Forelimb muscle (tissue), 1 donor: ENCODE measurements around the gene RBP5. TPM values are rescaled to one million over a fixed set of nuclear protein-coding genes. Genes with fewer than 3 reads are reported as not detected.

ENCODE experiments used
- DNase-seq: peaks from one replicate; pipeline ENCODE4 v3.0.0-alpha.2; 2013; ENCODE audit warnings: low read depth
- polyA plus RNA-seq: library from polyadenylated mRNA; unstranded; fragments of 120-200 nt; gene quantifications from one replicate; pipeline ENCODE4 v1.2.1, GENCODE V29; 2013; ENCODE audit not compliant: insufficient read length

The RBP5 gene
- polyA plus RNA-seq, 1 donor = 2.4 TPM

DNA sequence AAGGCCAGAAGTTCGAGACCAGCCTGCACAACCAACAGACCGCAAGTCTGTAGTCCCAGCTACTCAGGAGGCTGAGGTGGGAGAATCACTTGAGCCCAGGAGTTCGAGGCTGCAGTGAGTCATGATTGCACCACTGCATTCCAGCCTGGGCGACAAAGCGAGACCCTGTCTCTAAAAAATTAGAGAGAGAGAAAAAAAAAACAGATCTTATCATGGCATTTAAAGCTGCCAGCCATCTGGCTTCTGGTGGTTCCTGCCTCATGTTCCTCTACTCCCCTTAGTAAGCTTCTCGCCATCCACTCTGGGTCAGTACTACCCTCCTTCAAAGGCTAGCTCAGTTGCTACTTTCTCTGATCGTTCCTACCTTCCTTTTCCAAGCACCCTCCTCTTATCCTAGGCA, 17.5 kb upstream of the RBP5 start:
- no peak for DNase-seq

DNA sequence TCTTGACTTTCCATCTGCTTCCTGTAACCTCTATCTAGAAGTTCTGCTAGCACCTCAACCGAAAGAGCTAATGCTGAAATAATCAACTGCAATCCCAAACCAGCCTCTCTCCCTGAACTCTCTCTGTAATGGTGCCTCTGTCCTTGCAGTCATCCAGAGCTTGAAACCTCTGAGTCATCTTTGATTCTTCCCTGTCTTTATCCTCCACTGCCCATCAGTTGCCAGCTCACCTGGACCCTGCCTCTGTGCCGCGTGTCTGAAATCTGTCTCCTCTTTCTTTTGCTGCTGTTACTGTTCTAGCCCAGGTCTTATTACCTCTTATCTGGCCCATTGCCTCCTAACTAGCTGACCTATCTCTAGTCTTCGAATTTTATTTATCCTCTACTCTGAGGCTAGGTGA, 17.0 kb upstream of the RBP5 start:
- no peak for DNase-seq

- peak; percentile 22 for DNase-seq
These were observed 15.9 kb upstream of the RBP5 start for GRCh38 chr12:7144414-7145120.

DNA sequence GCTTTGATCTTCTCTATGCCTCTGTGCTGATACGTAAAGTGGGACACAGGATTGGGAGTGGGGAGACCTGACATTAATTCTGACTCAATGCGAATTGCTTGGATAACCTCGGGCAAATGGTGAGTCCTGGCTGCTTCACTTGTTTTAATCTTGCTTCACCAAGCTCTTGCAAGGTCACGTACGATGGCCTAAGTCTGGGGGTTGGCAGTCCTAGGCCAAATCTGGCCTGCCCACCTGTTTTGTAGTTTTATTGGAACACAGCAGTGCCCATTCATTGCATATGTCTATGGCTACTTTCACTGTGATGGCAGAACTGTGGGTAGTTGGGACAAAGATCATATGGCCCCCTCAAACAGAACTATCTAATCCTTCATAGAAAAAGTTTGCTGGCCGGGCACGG, 14.9 kb upstream of the RBP5 start:
- DNase-seq = no peak

- DNase-seq = no peak
These were observed 14.2 kb upstream of the RBP5 start for GRCh38 chr12:7142809-7143465.

GRCh38 chr12:7142056-7142644, 13.5 kb upstream of the RBP5 start:
- no peak for DNase-seq

- DNase-seq = no peak
These were observed 12.8 kb upstream of the RBP5 start for GRCh38 chr12:7141351-7142005.

- DNase-seq = no peak
These were observed 10.5 kb upstream of the RBP5 start for GRCh38 chr12:7139200-7139599.

DNA sequence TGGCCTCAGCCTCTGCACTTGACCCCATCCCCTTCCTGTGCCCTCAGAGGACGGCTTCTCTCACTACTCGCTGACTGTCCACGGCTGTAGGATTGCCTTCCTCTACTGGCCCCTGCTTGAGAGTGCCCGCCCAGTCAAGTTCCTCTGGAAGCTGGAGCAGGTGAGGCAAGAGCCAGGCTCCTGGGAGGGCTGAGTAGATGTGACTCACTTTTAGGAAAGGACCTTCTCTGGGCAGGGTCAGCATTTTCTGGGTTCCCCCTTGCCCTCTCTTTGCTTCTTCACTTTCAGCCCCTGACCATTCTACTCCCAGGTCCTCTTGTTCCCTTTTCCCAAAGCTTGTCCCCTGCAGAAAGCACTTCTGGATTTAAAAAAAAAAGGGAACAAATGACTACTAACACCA, 9.2 kb upstream of the RBP5 start:
- no peak for DNase-seq

DNA sequence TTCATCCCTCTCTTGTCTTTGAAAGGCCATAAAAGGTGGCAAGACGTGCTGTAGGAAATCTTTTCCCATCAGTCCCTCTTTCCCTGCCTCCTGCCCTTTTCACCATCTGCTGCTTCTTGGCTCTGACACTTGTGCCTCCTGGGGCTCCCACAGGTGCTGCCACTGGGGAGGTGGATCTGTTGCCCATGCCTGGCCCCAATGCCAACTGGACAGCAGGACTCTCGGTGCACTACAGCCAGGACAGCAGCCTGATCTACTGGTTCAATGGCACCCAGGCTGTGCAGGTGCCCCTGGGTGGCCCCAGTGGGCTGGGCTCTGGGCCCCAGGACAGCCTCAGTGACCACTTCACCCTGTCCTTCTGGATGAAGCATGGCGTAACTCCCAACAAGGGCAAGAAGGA, 8.0 kb upstream of the RBP5 start:
- DNase-seq = no peak

- DNase-seq = no peak
These were observed 7.4 kb upstream of the RBP5 start for GRCh38 chr12:7136071-7136470.

DNA sequence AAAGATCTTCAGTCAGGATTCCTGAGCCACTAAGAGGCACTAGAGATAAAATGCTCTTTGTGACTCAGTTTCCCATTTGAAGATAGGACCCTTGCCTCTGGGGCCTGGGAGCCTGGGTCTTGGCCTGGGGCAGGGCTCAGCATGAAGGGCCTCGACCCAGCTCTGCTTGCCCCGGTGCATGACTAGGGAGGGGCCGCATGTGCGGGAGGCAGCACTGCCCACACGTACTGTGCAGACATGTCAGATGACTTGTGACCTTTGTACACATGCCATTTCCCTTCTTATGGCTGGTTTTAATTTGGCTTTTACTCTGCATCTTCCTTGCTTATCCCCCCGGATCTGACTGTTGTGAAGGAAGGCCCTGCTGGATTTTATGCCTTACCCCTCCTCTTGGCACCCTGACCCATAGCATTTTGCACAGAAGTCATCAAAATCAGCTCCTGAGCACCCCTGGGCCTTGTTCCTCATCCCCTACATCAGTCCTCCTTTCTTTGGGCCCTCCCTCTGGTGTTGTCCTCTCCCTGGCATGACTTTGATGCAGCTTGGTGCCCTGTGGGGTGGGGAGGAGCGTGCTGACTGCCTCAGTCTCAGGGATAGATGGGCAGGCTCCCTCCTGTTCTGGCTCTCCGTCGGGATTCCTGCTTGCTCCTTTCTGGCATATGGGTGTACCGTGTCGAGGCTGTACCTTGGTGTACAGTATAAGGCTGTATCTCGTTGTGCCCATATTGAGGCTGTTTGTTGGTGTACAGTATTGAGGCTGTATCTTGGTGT, 5.9 kb upstream of the RBP5 start:
- no peak for DNase-seq

- no peak for DNase-seq
These were observed 2.8 kb upstream of the RBP5 start for GRCh38 chr12:7131502-7131866.

DNA sequence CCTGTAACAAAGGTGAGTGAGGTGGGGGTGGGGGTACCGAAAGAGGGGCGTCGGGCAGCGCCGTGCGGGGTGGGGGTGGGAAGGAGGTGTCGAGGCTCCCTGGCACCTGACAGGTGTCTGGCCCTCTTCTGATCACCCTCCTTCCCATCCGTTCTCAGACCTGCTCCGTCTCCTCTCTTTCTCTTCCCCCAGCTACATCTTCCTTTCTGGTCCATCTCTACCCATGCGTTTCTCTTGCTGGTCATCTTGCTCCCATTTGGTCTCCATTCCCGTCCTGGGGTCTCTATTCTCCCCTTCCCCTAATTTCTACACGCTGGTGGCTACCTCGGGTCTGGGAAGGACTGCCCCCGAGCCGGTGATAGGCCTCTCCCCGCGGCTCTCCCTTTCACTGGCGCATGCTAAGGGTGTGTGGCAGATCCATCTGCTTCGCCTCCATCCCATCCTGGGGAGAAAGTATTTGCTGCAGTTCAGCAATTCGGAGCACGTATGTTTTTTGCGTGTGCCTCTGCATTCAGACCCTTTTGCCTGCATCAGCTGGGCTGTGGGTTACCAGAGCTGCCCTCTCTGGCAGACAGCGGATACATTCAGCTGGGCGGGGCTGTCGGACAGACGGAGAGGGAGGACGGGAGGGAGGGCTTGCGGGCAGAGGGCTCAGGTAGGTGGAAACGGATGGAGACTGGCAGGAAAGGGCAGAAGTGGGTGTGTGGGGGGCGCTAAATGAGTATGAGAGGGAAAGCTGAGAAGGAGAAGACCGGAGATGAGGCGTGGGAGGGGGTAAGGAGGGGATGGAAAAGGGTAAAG, 2.2 kb upstream of the RBP5 start:
- DNase-seq = no peak

DNA sequence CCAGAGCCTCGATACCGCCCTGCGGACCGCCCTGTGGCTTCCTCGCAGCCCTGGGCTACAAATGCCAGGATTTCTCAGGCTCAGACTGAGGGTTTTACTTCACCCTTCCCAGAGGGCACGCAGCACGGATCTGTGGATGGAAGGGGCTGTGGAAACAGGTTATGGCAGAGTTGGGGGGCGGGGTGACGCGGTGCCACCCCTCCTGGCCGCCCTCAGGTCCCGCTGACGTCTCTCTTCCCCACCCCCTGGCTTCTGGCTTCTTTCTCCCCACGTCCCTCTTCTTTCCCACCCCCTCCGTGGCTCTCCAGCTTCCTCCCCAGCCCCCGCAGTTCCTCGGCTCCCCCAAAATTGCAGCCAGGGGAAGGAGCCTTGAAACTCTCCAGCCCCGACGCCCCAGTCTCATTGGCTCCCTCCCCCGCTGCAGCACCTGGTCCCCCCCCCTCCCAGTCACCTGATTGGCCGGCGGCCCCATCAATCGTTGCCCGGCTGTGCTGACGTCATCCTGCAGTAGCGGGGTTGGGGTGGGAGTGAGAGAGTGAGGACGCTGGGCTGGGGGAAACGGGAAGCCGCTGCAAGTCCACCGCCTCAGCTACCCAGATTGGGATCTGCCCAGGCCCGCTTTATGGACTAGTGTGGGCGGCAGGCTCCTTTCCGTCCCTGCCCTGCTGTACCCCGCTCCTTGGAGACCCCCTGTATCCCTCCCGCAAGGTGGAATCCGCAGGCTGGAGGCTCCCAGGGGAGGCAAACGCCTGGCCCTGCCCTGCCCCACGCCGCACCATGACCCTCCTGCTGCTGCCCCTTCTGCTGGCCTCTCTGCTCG, 1.4 kb upstream of the RBP5 start, which contains the start of gene CLSTN3:
TSS of gene CLSTN3 (plus strand) at position 500 of the 820 bp plus-strand sequence. CDS start at position 778, 278 bp downstream.
- no peak for DNase-seq

- DNase-seq = no peak
These were observed 690 bp upstream of the RBP5 start for GRCh38 chr12:7129287-7129871.

DNA sequence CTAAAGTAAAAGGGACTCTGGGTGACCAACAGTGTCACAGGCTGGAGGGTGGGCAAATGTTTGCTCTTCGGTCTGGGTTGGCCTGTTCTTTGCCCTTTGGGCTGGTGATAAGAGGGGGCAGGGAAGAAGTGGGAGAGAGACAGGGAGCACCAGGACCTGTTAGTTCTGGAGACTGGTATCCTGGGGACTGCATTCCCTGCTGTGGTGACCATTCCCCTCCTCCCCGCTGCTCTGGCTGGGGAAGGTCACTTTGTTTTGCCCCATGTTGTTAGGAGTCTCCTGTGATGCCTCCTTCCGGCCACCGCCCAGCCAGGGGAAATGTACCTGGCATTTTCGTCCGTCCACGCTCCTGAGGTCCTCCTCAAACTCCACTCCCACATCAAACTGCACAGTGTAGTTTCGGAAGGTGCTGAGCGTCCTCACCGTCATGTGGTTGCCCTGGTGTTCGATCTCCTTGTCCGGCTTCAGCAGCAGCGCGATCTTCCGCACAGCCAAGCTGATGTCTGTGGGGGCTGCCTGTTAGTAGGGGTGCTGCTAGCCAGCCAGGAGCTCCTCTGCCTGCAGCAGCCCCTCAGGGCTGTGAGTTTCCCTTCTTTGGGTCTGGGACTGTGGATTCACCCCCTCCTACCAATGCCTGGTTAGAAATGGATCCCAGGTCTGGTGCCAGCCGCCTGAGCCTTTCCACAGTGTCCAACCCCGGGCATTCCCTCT, 618 bp downstream of the RBP5 start:
- DNase-seq = no peak

DNA sequence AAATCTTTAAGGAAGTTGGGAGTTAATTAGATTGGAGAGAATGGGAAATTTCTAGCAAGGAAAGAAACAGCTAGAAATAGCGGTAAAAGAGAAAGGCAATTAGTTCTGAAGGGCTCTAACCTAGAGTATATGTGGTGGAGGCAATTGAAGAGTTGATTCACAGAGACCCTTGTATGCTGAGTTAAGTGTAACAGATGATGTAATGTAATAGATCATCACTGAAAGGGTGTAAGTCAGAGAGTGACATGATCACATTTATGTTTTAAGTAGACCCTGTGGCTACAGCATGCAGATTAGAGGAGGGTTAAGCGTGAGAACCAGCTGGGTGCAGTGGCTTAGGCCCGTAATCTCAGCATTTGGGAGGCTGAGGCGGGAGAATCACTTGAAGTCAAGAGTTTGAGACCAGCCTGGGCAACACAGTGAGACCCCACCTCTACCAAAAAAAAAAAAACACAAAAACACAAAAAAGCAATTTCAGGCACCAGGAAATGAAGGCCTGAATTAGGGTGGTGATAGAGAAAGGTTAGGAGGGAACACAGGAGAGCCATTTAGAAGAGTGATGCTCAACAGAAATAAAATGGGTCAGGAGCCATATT, 3.0 kb downstream of the RBP5 start:
- no peak for DNase-seq
